Left colon (tissue), 2 donors: Measurements from ENCODE around the gene USP40. TPM values are rescaled to one million over a fixed set of nuclear protein-coding genes. Genes with fewer than 3 reads are reported as not detected.

ENCODE experiments used
- ATAC-seq: fragments of 200-7000 bp; cut with Tn5 transposase; one replicate; pipeline ENCODE4 v1.9.1; 2020; ENCODE audit warnings: mild to moderate bottlenecking, moderate library complexity
- DNase-seq, 2 donors: peaks; one replicate each; pipeline ENCODE4 v3.0.0-alpha.2; 2020
- intact Hi-C, 2 donors: fragments of 100-400 bp; cut with DNase I in 1 of 2; cut with micrococcal nuclease in 1 of 2; formaldehyde crosslinking; loops; one replicate each; pipeline versions ENCODE4 v1.11.2 to v1.14.0; 2022; cut with DNase I, micrococcal nuclease
- total RNA-seq, 2 donors: library from RNA; stranded (reverse); fragmentation: NEBNext Ultra II Directional; extraction: Animal tissue kit (Norgen Biotek cat#: 25700); gene quantifications; one replicate each; pipeline ENCODE4 v1.2.1, GENCODE V29; 2021
- donor health status: DM: no; HTN: no; CAD: no.
- donor health status: DM: yes; HTN: yes; CAD: no.

Gene USP40
- total RNA-seq, 2 donors from 2014 or later: 26.4 to 27.9 TPM

DNA sequence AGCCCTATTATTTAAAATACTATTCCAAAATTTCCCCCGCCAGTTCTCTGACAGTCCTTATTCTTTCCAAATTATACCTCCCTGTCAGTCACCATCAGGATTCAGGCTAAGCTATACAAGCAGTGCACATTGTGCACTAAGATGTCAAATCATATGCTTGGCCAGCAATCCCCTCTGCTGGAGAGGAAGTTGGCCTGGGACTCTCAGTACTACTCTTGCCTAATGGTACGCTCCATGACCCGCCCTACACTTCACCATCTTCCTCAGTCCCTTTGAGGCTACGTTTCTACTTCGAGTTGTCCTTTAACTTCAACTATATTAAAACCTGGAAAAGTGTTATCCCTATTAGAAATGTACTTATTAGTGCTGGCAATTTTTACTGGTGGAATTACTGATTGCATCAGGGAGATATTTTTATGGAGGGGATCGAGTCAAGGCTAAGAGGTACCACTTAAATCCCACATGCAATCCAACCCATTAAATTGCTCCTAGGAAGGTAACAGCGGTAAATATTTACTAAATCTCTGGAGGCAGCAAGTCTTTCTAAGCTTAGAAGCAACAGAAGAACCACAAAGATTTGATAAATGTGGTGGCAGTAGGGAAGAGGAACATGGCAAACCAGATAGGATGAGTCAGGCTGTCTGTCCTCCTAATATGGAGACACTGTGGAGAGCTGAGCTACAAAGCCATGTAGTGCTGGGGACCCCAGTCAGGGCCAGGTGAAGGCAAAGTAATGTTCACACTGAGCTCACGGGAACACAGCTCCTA is 2.7 kb downstream of the USP40 start:
- intact Hi-C loops: no loop called here
- DNase-seq (no peak), ATAC-seq (no peak)

DNA sequence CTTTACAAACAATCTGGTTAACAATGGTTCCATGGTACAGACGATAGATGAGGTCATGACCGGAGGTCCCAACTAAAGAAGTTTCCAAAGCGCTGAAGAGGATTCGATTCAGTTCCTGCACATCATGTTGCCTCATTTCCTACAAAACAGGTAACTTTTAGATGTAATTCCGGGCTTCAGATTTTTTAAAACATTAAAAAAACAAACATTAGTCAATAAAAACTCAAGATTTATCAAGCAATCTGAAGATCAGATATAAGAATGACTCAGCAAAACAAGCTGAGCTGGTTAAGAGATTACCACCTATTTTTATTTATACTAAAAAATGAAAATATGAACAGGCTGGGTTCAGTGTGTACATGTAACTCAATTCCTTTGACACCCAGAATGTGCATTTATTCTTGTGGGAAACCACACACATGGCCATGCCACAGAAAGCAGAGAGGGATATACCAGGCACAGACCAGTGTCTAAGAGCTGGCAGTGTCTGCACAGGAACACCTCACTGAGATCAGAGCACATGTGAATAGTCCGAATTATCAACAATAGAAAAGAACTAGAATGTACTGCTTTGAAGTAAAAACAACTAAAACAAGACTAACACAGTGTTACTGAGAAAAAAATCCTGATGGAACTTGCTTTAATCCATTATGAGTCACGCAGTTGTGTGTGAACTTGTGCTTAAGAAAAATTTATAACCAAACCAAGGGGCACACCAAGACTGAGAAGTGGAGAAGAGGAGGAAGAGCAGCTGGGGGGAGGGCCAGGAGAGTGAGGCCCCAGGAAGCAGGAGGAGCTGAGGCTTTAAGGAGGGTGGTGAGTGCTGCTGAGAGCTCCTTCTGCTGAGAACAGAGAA is 9.5 kb downstream of the USP40 start:
- no peak for ATAC-seq
- DNase-seq: no peak
- intact Hi-C loops: no loop called here

DNA sequence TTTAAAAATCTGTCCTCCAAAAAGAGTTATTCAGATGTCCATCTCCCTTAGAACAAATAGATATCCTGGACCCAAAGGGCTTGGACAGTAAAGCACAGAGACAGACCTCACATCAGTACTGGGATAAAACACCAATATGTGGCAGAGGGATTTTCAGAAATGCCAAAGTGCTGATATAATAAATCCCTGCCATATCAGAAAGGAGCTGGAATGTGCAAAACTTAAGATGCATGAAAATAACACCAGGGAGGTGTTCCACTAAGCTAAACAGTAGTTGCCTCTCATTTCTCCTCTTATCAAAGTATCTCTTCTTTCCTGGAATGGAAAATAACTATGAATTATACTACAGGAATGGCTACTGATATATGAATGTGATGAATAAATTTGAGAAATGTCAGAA is 13.2 kb downstream of the USP40 start:
- ATAC-seq: no peak
- intact Hi-C loops: no loop called here
- no peak for DNase-seq

DNA sequence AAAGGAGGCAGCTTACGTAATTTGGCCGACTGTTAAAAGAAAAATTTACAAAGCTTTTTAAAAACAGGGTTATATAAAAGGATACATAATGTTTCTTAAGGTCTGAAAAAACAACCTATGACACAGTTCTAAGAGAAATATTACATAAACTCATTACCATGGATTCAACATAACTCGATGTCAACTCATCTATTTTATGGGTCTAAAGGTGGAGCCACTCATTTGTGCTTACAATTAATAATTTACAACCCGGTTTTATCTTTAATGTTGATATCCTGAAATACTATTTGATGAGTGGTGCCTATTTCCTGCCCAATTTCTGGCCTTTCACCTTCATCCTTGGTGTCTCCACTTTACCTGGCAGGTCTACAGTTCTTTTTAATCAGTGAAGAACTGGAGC is 15.1 kb downstream of the USP40 start:
- intact Hi-C loops: no loop called here
- DNase-seq (no peak), ATAC-seq (no peak)

DNA sequence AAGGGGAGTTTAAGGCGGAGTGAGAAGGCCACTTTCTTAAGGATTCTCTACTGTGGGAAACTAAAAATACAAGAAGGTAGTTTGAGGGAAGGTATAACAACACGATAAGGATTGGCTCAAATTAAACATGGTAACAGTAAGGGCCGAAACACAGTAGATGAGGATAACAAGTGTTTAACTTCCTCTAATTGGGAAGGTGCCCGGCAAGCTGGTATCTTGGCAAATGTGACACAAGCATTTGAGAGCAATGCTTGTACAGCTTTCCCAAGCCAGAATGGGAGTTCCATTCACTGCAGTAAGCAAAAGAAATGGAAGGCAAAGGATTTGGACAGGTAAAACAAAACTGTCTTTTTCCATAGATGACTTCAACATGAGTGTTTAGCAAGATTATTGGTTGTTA is 19.8 kb downstream of the USP40 start:
- intact Hi-C loops: no loop called here
- ATAC-seq (no peak), DNase-seq (no peak)

DNA sequence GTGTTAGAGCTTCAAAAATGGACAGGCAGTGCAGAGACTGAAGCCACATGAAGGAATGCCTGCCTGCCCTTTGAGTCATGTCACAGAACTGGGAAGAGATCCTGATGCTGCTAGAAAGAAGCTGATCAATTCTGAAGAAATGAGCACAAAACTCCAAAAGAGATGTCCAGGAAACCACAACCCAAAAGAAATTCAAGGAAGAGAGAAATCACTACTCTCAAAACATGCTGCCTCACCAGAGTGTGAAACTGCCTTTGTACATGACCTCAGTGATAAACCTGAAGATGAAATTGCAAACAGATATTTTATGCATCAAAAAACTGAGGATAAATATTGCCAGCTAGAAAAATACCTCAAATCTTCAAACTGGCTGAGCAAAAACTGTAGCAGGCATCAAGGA is 20.5 kb downstream of the USP40 start:
- intact Hi-C loops: no loop called here
- ATAC-seq (no peak), DNase-seq (no peak)

DNA sequence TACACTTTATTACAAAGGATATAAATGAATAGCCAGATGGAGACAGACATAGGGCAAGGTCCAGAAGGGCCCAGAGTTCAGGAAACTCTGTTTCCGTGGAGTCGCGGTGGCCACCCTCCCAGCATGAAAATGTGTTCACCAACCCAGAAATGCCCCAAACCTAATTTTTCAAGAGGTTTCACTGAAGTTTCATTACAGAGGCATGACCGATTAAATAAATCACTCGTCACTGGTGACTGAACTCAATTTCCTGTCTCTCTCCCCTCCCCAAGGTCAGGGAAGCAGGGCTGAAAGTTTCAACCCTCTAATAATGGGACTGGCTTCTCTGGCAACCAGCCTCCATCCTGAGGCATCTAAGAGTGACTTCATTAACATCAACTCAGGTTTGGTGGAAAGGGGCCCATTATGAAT is 22.4 kb downstream of the USP40 start:
- intact Hi-C loops: no loop called here
- ATAC-seq (peak; percentile 99), DNase-seq (peak; percentile 30 to 32)

DNA sequence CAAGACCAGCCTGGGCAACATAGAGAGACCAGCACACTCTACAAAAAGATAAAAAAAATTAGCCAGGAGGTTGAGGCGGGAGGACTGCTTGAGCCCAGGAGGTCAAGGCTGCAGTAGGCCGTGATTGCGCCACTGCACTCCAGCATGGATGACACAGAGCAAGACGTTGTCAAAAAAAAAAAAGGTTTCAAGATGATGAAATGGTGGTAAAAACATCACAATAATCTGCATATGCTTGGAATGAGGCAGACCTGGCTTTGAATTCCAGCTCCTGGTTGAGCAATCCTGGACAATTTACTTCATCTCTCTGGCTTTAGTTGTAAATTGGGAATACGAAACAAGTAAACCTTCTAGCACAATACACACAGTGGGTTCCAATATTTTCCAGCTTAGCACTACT is 24.1 kb downstream of the USP40 start:
- intact Hi-C loops: no loop called here
- DNase-seq (no peak), ATAC-seq (no peak)

DNA sequence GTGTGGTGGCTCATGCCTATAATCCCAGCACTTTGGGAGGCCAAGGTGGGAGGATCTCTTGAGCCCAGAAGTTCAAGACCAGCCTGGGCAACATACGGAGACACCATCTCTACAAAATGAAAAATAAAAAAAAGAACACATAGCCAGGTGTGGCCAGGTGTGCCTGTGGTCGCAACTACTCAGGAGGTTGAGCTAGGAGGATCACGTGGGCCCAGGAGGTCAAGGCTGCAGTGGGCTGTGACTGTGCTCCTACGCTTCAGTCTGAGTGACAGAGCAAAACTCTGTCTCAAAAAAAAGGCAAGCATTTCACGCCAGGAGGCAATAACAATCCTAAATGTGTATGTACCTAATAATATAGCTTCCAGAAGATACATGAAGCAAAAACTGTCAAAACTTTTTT is 27.8 kb downstream of the USP40 start:
- intact Hi-C loops: no loop called here
- ATAC-seq (no peak), DNase-seq (no peak)

DNA sequence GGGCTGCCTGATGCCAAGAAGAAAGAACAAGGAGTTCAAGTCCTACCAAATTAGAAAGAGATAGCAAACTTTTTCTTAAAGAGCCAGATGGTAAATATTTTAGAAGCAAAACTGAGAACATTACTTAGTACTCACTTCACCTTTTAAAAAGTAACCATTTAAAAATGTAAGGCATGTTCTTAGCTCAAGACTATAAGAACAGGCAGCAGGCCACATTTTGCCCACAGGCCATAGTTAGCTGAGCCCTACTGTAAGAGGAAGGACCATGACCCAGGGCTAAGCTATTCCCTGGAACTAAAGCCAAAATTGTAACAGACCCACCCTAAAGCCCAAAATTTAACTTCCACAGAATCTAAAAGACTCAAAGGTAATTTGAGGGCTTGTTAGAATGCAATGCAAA is 31.3 kb downstream of the USP40 start:
- DNase-seq (no peak), ATAC-seq (no peak)
- intact Hi-C loops: no loop called here

DNA sequence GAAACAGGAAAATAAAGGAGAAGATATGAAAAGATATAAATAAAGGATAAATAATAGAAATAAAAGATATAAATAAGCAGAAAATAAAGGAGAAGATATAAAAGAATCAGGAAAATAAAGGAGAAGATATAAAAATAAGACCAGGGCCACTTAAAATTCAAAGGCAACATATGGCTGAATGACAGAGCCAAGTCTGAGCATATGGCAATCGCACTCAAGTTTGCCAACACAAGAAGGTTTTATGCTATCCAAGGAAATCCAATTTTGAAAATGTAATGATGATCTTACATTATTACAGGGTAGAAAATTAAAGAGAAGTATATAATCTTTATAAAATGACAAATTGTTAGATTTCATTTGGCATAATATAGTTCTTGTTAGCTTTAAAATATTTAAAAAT is 33.6 kb downstream of the USP40 start:
- intact Hi-C loops: no loop called here
- DNase-seq (no peak), ATAC-seq (no peak)

DNA sequence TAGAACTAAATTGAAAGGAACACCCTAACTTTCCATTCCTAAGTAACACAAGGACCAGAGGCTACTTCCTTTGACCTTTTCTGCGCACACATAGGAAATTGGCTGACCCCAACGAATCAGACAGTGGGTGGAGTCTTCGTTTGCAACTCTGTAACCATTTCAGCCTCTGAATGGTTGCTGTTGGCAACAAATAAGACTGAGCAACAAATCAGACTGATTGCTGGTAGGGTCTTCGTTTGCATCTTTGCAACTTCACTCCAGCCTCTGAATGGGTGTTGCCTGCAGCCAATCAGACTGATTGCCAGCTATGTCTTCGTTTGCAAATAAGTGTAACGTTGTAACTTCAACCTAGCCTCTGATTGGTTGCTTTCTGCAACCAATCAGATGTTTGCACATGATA is 34.6 kb downstream of the USP40 start:
- intact Hi-C loops: no loop called here
- DNase-seq (no peak), ATAC-seq (no peak)

DNA sequence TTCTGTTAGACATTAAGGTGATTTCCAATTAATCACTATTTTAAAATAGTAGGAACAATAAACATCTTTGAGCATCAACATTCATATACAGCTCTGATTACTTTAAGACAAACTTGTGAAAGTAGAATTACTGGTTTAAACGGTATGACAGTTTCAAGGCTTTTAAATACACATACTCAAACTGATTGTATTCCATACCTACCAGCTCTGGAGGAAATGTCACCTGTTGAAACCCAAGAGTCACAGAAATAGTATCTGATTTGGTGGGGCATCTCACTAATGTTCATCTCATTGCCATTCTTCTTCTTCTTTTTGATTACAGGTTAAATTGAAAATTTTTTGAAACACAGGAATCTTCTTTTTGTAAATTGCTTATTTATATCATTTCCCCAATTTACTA is 36.2 kb downstream of the USP40 start:
- no peak for DNase-seq
- no peak for ATAC-seq
- intact Hi-C loops: no loop called here

DNA sequence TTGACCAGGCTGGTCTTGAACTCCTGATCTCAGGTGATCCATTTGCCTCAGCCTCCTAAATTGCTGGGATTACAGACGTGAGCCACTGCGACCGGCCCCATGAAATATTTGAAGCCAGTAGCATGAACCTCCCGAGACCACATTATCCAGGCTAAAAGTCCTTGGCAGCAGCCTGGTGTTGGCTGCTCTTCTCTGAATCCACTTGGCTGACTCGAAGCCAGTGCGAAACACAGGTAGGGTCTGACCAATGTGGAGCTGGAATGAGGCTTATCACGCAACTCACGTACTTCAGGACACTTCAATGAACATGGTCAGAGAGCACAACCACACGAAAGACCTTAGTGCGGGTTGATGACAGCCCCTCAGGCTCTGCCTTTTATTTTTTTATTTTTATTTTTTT is 38.4 kb downstream of the USP40 start:
- DNase-seq (no peak), ATAC-seq (no peak)
- intact Hi-C loops: no loop called here

DNA sequence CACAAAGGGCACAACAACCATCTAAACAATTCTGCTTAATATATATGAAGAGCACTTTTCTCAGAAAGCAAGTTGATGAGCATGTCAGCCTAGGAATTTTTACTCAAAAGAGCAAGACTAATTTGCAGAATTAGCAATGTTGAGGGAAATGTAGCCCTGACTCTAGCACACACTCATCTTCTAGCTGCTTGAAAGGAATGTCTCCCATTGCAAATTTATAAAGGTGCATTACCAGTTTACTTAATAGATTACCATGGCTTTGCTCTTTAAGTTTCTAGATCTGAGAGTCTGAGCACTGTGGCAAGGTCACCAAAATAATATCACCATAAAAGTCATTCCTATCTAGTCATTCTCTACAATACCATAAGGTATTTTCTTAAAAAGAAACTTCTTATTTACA is 40.8 kb downstream of the USP40 start:
- DNase-seq (no peak), ATAC-seq (no peak)
- intact Hi-C loops: no loop called here

DNA sequence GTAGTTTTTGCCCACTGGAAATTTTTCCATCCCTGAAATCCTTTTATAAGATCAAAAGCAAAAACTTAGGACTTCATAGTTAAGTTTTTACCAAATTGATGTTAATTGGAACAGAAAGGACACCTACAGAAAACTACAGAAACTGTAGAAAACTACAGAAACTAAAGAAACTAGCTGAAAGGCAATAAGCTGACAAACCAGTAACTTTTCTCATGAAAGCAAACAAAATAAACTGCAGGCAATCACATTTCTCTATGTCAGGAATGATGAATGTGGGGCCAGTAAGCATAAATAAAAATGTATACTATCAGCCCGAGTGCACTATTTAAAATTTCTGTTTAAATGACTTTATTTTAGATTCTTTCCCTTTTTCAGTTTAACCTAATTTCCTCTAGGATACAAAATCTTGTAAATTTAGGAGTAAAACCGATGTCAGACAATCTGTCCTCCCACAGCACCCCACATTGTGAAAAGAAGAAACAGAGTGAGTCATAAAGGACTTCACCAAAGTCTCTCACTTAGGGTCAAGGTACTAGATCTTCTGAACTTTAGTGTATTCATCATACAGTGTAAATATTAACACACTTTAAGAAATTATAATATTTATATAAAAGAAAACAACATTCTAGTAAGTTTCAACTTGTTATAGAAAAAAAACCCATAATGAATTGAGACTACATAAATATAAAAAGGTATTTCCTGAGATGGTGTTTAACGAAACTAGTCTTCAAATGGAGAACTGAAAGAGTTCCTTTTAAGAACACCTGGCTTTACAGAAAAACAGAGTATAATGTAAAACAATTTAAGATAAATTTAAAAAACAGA is 46.6 kb downstream of the USP40 start:
- no peak for DNase-seq
- intact Hi-C loops: no loop called here
- no peak for ATAC-seq

DNA sequence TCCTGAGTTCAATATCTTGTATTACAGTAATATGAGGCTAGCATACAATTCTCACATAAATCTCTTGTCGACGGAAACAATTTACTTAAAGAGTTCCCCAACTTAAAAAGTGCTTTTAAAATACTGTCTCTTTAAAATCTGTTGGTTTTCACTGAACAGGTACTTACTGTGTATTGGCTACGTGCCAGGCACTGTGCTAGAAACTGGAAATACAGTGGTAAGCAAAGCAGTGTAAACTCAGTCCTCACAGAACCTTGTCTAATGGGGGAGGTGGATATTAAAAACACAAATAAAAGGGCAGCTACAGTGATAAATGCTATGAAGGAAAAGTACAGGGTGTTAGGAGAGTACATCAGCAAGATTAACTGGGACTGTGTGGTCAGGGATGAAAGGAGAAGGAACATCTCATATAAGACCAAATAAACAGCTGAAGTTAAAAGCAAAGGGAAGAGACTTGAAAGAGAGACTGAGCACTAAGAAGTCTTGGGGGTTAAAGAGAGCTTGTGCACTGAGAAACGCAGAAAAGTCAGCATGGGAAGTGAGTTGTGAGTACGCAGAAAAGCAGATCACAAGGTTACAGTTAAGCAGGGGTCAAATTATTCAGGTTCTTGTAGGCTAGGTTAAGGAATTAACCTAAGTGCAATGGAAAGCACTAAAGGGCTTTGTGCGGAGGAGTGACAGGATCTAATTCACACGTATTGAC is 52.5 kb downstream of the USP40 start:
- intact Hi-C loops: no loop called here
- ATAC-seq: no peak

DNA sequence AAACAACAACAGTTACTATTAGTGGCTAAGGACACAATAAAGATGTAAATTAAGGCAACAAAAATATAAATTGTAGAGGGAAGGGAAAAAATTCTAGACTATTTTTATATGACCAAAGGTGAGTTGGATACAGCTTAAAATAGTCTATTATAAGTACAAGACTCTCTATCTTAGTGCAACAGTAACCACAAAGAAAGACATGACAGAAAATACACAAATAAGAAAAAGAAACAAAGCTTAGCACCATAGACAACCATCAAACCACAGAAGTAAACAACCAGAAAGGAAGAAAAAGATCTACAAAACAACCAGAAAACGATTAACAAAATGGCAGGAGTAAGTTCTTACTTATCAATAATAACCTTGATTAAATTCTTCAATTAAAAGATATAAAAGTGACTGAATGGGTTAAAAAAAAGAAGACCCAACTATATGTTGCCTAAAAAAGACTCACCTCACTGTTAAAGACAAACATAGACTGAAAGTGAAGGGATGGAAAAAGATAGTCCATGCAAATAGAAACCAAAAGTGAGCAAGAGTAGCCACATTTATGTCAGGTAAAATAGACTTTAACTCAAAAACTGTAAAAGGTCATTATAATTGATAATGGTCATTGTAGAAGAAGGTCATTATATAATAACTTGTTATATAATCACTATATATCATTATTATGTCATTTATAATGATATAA is 62.5 kb downstream of the USP40 start:
- no peak for DNase-seq
- intact Hi-C loops: no loop called here
- no peak for ATAC-seq

More for the DNA sequence above, 52.5 kb downstream of the USP40 start:
- peak; percentile 29 to 39 for DNase-seq
